Measurements from ENCODE around the gene ABI1.
A peak's percentile ranks its signal among the peaks of the same experiment; 100 is the strongest.
"Not testable (repeated sequence)": the region's sequence is repeated elsewhere in the genome, so short reads cannot be mapped to it uniquely, and the experiment has no call there.

The ABI1 gene

GRCh38 chr10:26799342-26799741 lies 61.4 kb downstream of the ABI1 start:
- DNase-seq (ENCODE audit: low read depth): no peak
- TF ChIP-seq, protein P1, sequence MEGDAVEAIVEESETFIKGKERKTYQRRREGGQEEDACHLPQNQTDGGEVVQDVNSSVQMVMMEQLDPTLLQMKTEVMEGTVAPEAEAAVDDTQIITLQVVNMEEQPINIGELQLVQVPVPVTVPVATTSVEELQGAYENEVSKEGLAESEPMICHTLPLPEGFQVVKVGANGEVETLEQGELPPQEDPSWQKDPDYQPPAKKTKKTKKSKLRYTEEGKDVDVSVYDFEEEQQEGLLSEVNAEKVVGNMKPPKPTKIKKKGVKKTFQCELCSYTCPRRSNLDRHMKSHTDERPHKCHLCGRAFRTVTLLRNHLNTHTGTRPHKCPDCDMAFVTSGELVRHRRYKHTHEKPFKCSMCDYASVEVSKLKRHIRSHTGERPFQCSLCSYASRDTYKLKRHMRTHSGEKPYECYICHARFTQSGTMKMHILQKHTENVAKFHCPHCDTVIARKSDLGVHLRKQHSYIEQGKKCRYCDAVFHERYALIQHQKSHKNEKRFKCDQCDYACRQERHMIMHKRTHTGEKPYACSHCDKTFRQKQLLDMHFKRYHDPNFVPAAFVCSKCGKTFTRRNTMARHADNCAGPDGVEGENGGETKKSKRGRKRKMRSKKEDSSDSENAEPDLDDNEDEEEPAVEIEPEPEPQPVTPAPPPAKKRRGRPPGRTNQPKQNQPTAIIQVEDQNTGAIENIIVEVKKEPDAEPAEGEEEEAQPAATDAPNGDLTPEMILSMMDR (conservative IDR thresholded peaks at IDR 0.05; ENCODE audit: control insufficient read depth, insufficient read depth, low read depth, low read length): no peak
- no peak overlapping the region for H3K4me3 ChIP-seq (ENCODE audit: control insufficient read depth, low read depth, low read length)

GRCh38 chr10:26798298-26798697 lies 62.5 kb downstream of the ABI1 start:
- TF ChIP-seq, protein P1 (conservative IDR thresholded peaks at IDR 0.05; ENCODE audit: control insufficient read depth, insufficient read depth, low read depth, low read length): no peak
- no peak overlapping the region for H3K4me3 ChIP-seq (ENCODE audit: control insufficient read depth, low read depth, low read length)
- no peak for DNase-seq (ENCODE audit: low read depth)

DNA sequence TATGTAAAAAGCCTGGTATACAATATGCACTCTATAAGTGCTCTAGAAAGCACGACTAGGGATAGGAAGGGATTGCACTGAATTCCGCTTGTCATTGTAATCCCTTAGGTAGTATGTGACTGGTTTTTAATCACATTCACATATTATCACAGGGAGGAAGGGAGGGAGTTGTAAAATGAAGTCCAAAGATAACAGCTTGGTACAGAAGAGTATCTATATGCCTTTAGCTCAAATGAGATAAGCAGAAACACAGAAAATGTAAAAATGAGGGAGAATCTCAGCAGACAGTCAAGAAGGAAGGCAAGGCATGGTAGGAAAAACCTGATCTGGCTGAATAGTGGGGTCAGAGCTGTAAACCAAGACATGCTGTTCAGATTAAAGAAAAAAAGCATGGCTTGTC lies 63.4 kb downstream of the ABI1 start:
- TF ChIP-seq, protein P1 (conservative IDR thresholded peaks at IDR 0.05; ENCODE audit: control insufficient read depth, insufficient read depth, low read depth, low read length): no peak
- no peak for DNase-seq (ENCODE audit: low read depth)
- H3K4me3 ChIP-seq (ENCODE audit: control insufficient read depth, low read depth, low read length): no peak overlapping the region

DNA sequence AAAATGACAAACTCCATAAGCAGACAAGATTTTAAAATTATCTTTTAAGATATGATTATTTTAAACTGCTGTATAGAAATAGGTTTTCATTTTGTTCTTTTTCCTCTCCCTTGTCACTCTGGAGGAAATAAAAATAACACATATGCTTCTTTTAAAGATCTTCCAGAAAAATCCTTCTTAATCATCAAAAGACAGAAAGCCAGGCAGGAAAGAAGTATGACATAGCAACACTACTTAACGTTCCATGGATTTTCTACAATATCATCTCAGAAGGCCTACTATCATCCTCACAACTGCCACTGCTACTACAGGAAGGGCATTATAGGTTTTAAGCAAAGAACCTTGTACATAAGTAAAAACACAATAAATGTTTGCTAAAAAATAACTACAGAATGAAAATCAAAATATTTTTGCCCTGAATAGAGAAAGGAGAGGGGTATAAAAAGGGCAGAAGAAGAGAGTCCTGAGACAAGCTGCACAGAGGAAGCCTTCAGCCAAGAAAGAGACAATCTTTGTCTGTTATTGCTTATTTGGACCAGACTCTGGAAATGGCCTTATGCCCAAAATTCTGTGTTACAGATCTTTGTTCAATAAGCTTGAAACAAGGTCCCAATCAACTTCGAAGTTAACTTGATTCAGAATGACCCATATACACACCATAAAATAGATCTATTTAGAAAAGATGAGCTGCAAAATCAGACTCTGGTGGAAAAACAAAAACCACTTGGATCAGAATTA lies 67.8 kb downstream of the ABI1 start:
- no peak overlapping the region for H3K4me3 ChIP-seq (ENCODE audit: control insufficient read depth, low read depth, low read length)
- no peak for DNase-seq (ENCODE audit: low read depth)
- TF ChIP-seq, protein P1 (conservative IDR thresholded peaks at IDR 0.05; ENCODE audit: control insufficient read depth, insufficient read depth, low read depth, low read length): no peak

- TF ChIP-seq, protein P1 (conservative IDR thresholded peaks at IDR 0.05; ENCODE audit: control insufficient read depth, insufficient read depth, low read depth, low read length): no peak
- no peak overlapping the region for H3K4me3 ChIP-seq (ENCODE audit: control insufficient read depth, low read depth, low read length)
- peak; percentile 31 for DNase-seq (ENCODE audit: low read depth)
Observed at GRCh38 chr10:26790221-26790995, 70.3 kb downstream of the ABI1 start.

GRCh38 chr10:26789779-26790178 lies 71.0 kb downstream of the ABI1 start:
- DNase-seq (ENCODE audit: low read depth); H3K4me3 ChIP-seq (ENCODE audit: control insufficient read depth, low read depth, low read length): not testable (repeated sequence)

DNA sequence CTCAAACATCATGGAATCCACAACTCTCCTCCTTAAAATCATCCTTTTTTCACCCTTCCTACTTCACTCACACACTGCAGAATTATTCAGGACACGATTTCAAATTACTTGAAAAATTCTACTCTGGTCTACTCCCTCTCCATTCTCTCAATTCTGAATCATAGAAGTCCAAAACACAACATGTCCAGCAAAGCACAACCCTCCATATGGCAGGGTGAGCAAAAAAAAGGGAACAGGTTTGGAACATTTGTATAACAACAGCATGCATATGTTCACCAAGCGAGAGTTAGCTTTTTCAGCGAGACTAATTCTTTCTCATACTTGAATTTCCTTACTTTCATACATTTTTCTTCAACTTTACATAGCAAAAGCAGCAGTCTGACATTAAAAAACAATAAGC lies 73.4 kb downstream of the ABI1 start:
- no peak overlapping the region for H3K4me3 ChIP-seq (ENCODE audit: control insufficient read depth, low read depth, low read length)
- TF ChIP-seq, protein P1 (conservative IDR thresholded peaks at IDR 0.05; ENCODE audit: control insufficient read depth, insufficient read depth, low read depth, low read length): no peak
- DNase-seq (ENCODE audit: low read depth): no peak
